ENCODE results near the gene PROCR. TPM values are rescaled to one million over a fixed set of nuclear protein-coding genes. Genes with fewer than 3 reads are reported as not detected.
"Not testable (repeated sequence)": the region's sequence is repeated elsewhere in the genome, so short reads cannot be mapped to it uniquely, and the experiment has no call there.

The PROCR gene
- total RNA-seq, 1 donor from 2014 or later, result 3.2 TPM

DNA sequence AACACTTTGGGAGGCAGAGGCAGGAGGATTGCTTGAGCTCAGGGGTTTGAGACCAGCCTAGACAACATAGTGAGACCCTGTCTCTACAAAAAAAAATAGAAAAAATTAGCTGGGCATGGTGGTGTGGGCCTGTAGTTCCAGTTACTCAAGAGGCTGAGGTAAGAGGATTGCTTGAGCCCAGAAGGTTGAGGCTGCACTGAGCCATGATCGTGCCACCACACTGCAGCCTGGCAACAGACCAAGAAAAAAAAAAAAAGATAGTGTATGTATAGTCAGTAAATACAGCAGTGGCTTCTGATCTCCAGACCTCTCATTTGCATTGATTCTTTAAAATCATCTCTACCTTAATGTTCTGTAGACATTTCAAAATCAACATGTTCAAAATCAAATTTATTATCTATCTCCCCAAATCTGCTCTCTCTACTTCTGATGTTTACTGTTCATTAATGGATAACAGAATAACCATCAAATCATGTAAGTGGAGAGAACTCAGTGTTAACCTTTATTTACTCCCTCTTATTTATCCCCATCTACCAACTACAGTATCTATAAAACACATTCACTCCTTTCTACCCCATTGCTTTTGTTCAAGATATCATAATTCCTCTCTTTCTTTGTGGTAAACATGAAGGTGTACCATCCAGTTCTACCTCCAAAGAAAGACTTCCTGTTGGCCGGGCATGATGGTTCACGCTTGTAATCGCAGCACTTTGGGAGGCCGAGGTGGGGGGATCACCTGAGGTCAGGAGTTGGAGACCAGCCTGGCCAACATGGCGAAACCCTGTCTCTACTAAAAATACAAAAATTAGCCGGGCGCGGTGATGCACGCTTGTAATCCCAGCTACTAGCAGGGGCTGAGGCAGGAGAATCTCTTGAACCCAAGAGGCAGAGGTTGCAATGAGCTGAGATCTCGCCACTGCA lies 7.7 kb downstream of the PROCR start:
- no peak for DNase-seq (ENCODE audit: extremely low spot score, unreplicated experiment)
- H3K4me3 Mint-ChIP-seq (ENCODE audit: unreplicated experiment), result no peak overlapping the region

DNA sequence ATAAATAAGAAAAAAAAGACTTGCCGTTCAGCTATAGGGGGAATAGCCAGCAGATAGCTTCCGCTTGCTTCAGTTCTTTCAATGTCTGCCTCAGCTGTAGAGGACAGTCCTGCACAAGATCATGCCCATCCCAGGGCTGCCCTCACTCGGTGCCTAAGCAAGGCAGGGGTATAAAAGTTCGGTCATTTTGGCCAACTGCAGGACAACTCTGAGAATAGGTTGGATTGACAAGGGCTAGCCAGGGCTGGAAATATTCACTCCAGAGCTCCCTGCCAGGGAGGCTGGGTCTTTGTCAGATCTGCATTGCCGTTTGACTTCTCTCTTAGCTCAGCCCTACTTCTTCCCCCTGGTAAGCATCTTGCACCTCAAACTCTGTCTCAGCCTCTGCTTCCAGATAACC lies 8.4 kb downstream of the PROCR start:
- DNase-seq (ENCODE audit: extremely low spot score, unreplicated experiment), result no peak
- peaks cover 25% of the 10 kb centered on the region for H3K27me3 Mint-ChIP-seq (ENCODE audit: unreplicated experiment)
- H3K4me1 Mint-ChIP-seq (ENCODE audit: unreplicated experiment), result no peaks in the 10 kb centered on the region
- no peak overlapping the region for H3K27ac Mint-ChIP-seq (ENCODE audit: unreplicated experiment)
- TF ChIP-seq, protein P1, sequence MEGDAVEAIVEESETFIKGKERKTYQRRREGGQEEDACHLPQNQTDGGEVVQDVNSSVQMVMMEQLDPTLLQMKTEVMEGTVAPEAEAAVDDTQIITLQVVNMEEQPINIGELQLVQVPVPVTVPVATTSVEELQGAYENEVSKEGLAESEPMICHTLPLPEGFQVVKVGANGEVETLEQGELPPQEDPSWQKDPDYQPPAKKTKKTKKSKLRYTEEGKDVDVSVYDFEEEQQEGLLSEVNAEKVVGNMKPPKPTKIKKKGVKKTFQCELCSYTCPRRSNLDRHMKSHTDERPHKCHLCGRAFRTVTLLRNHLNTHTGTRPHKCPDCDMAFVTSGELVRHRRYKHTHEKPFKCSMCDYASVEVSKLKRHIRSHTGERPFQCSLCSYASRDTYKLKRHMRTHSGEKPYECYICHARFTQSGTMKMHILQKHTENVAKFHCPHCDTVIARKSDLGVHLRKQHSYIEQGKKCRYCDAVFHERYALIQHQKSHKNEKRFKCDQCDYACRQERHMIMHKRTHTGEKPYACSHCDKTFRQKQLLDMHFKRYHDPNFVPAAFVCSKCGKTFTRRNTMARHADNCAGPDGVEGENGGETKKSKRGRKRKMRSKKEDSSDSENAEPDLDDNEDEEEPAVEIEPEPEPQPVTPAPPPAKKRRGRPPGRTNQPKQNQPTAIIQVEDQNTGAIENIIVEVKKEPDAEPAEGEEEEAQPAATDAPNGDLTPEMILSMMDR (IDR thresholded peaks at IDR 0.05), result no peak
- no peaks in the 10 kb centered on the region for H3K9me3 Mint-ChIP-seq (ENCODE audit: unreplicated experiment)
- H3K4me3 Mint-ChIP-seq (ENCODE audit: unreplicated experiment), result no peak overlapping the region
- peaks cover 2% of the 10 kb centered on the region for H3K36me3 Mint-ChIP-seq (ENCODE audit: unreplicated experiment)

More for the DNA sequence above, 7.7 kb downstream of the PROCR start:
- peaks cover 2% of the 10 kb centered on the region for H3K36me3 Mint-ChIP-seq (ENCODE audit: unreplicated experiment)
- TF ChIP-seq, protein P1 (IDR thresholded peaks at IDR 0.05), result no peak
- H3K4me1 Mint-ChIP-seq (ENCODE audit: unreplicated experiment), result no peaks in the 10 kb centered on the region
- peaks cover 19% of the 10 kb centered on the region for H3K27me3 Mint-ChIP-seq (ENCODE audit: unreplicated experiment)
- no peaks in the 10 kb centered on the region for H3K9me3 Mint-ChIP-seq (ENCODE audit: unreplicated experiment)
- H3K27ac Mint-ChIP-seq (ENCODE audit: unreplicated experiment), result no peak overlapping the region

GRCh38 chr20:35181731-35182130 lies 9.9 kb downstream of the PROCR start:
- DNase-seq (ENCODE audit: extremely low spot score, unreplicated experiment), result no peak
- H3K4me3 Mint-ChIP-seq (ENCODE audit: unreplicated experiment), result no peak overlapping the region
- no peak overlapping the region for H3K27ac Mint-ChIP-seq (ENCODE audit: unreplicated experiment)
- H3K9me3 Mint-ChIP-seq (ENCODE audit: unreplicated experiment), result no peaks in the 10 kb centered on the region
- TF ChIP-seq, protein P1 (IDR thresholded peaks at IDR 0.05), result no peak
- H3K4me1 Mint-ChIP-seq (ENCODE audit: unreplicated experiment), result no peaks in the 10 kb centered on the region
- peaks cover 28% of the 10 kb centered on the region for H3K27me3 Mint-ChIP-seq (ENCODE audit: unreplicated experiment)
- peaks cover 2% of the 10 kb centered on the region for H3K36me3 Mint-ChIP-seq (ENCODE audit: unreplicated experiment)

- peaks cover 33% of the 10 kb centered on the region for H3K27me3 Mint-ChIP-seq (ENCODE audit: unreplicated experiment)
These were observed 14.9 kb downstream of the PROCR start for GRCh38 chr20:35186691-35187289.

GRCh38 chr20:35187584-35188190 lies 15.8 kb downstream of the PROCR start:
- Mint-ChIP-seq H3K4me1 (ENCODE audit: unreplicated experiment) (no peaks in the 10 kb centered on the region), H3K36me3 (ENCODE audit: unreplicated experiment) (no peaks in the 10 kb centered on the region)
- DNase-seq (ENCODE audit: extremely low spot score, unreplicated experiment), result no peak

More at GRCh38 chr20:35186691-35187289, 14.9 kb downstream of the PROCR start:
- H3K9me3 Mint-ChIP-seq (ENCODE audit: unreplicated experiment); DNase-seq (ENCODE audit: extremely low spot score, unreplicated experiment); H3K27ac Mint-ChIP-seq (ENCODE audit: unreplicated experiment); H3K4me1 Mint-ChIP-seq (ENCODE audit: unreplicated experiment); H3K4me3 Mint-ChIP-seq (ENCODE audit: unreplicated experiment); H3K36me3 Mint-ChIP-seq (ENCODE audit: unreplicated experiment): not testable (repeated sequence)

DNA sequence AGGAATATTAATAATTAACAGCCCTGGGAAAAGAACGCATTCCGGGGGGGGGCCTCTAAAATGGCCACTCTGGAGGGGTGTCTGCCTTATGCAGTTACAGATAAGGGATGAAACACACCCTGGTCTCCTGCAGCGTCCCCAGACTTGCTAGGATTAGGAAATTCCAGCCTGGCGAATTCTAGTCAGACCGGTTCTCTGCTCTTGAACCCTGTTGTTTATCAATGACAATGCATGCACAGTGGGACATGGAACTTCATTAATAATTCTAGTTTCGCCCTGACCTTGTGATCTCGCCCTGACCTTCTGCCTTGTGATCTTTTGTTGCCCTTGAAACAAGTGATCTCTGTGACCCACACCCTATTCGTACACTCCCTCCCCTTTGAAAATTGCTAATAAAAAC lies 17.4 kb downstream of the PROCR start:
- DNase-seq (ENCODE audit: extremely low spot score, unreplicated experiment); H3K4me1 Mint-ChIP-seq (ENCODE audit: unreplicated experiment); H3K4me3 Mint-ChIP-seq (ENCODE audit: unreplicated experiment); H3K36me3 Mint-ChIP-seq (ENCODE audit: unreplicated experiment); H3K27ac Mint-ChIP-seq (ENCODE audit: unreplicated experiment); H3K9me3 Mint-ChIP-seq (ENCODE audit: unreplicated experiment): not testable (repeated sequence)
- H3K27me3 Mint-ChIP-seq (ENCODE audit: unreplicated experiment), result peaks cover 14% of the 10 kb centered on the region

More at GRCh38 chr20:35187584-35188190, 15.8 kb downstream of the PROCR start:
- H3K27ac Mint-ChIP-seq (ENCODE audit: unreplicated experiment), result no peak overlapping the region
- H3K27me3 Mint-ChIP-seq (ENCODE audit: unreplicated experiment), result peaks cover 26% of the 10 kb centered on the region
- TF ChIP-seq, protein P1 (IDR thresholded peaks at IDR 0.05), result no peak
- H3K4me3 Mint-ChIP-seq (ENCODE audit: unreplicated experiment), result no peak overlapping the region
- no peaks in the 10 kb centered on the region for H3K9me3 Mint-ChIP-seq (ENCODE audit: unreplicated experiment)

All from osteocyte (in vitro differentiated cells).